ENCODE measurements around the gene KLHL24.
A peak's percentile ranks its signal among the peaks of the same experiment; 100 is the strongest.

The KLHL24 gene

DNA sequence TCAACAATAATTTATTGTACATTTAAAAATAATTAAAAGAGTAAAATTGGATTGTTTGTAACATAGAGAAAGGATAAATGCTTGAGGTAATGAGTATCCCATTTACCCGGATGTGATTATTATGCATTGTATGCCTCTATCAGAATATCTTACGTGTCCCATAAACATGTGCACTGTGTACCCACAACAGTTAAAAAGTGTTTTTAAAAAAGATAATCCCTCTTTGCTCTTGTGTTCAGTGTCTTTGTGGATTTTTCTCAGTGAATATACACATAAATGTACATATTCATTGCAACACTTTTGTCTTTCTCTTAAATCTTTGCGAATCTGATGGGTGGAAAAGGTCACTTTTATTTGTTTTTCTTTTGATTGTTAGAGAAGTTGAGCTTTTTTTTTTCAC lies 82.6 kb downstream of the KLHL24 start:
- TF ChIP-seq NFRKB (IDR thresholded peaks at IDR 0.05) = no peak
- TF ChIP-seq, protein P1, sequence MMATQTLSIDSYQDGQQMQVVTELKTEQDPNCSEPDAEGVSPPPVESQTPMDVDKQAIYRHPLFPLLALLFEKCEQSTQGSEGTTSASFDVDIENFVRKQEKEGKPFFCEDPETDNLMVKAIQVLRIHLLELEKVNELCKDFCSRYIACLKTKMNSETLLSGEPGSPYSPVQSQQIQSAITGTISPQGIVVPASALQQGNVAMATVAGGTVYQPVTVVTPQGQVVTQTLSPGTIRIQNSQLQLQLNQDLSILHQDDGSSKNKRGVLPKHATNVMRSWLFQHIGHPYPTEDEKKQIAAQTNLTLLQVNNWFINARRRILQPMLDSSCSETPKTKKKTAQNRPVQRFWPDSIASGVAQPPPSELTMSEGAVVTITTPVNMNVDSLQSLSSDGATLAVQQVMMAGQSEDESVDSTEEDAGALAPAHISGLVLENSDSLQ (IDR thresholded peaks at IDR 0.05) = no peak
- TF ChIP-seq ELF4 (IDR thresholded peaks at IDR 0.05) = no peak
- no peak for TF ChIP-seq SUZ12 (IDR thresholded peaks at IDR 0.05)
- TF ChIP-seq HDGF (IDR thresholded peaks at IDR 0.05; ENCODE audit: borderline replicate concordance) = no peak
- TF ChIP-seq FOXA1 (IDR thresholded peaks at IDR 0.05) = no peak
- no peak for TF ChIP-seq FOXM1 (IDR thresholded peaks at IDR 0.05; ENCODE audit: borderline replicate concordance)
- TF ChIP-seq LEF1 (IDR thresholded peaks at IDR 0.05; ENCODE audit: borderline replicate concordance) = no peak
- no peak for TF ChIP-seq ARNT (IDR thresholded peaks at IDR 0.05)
- TF ChIP-seq SP1 (IDR thresholded peaks at IDR 0.05) = no peak
- TF ChIP-seq L3MBTL2 (conservative IDR thresholded peaks at IDR 0.05) = no peak
- TF ChIP-seq CTBP1 (IDR thresholded peaks at IDR 0.05; ENCODE audit: borderline replicate concordance) = no peak
- TF ChIP-seq TARDBP (IDR thresholded peaks at IDR 0.05) = no peak
- POLR2A ChIA-PET = no interaction called here
- CTCF ChIA-PET = interaction anchor here (0.6 kb wide), 1 partner anchor 238 kb away, joined by 3 read pairs; no protein-coding TSS in a partner anchor
- no peak for DNase-seq (ENCODE audit: extremely low spot score)

- no peak for DNase-seq (ENCODE audit: extremely low spot score)
- TF ChIP-seq, protein P1 (IDR thresholded peaks at IDR 0.05) = peak; percentile 84
- TF ChIP-seq FOXK2 (IDR thresholded peaks at IDR 0.05) = no peak
- TF ChIP-seq ELF4 (IDR thresholded peaks at IDR 0.05) = no peak
- no peak for TF ChIP-seq TARDBP (IDR thresholded peaks at IDR 0.05)
- no peak for TF ChIP-seq ZNF384 (IDR thresholded peaks at IDR 0.05)
- TF ChIP-seq FOXA1 (IDR thresholded peaks at IDR 0.05) = no peak
- no peak for TF ChIP-seq FOXM1 (IDR thresholded peaks at IDR 0.05; ENCODE audit: borderline replicate concordance)
- CTCF ChIA-PET = interaction anchor here (1.1 kb wide), 1 partner anchor 9 kb away, joined by 3 read pairs; no protein-coding TSS in a partner anchor
- POLR2A ChIA-PET = interaction anchor here (1.5 kb wide), 1 partner anchor 28 kb away, joined by 6 read pairs; the partner anchor contains the start of gene YEATS2
These were observed 90.0 kb downstream of the KLHL24 start for GRCh38 chr3:183725387-183725786.

- ChIA-PET POLR2A (no interaction called here), CTCF (no interaction called here)
- TF ChIP-seq ZNF384 (IDR thresholded peaks at IDR 0.05) = no peak
- no peak for DNase-seq (ENCODE audit: extremely low spot score)
These were observed 92.8 kb downstream of the KLHL24 start for GRCh38 chr3:183728204-183728603.

GRCh38 chr3:183730361-183730760 lies 94.9 kb downstream of the KLHL24 start:
- no peak for TF ChIP-seq SP1 (IDR thresholded peaks at IDR 0.05)
- no peak for TF ChIP-seq NFRKB (IDR thresholded peaks at IDR 0.05)
- TF ChIP-seq L3MBTL2 (conservative IDR thresholded peaks at IDR 0.05) = no peak
- TF ChIP-seq, protein P1 (IDR thresholded peaks at IDR 0.05) = no peak
- no peak for TF ChIP-seq ZNF384 (IDR thresholded peaks at IDR 0.05)
- no peak for TF ChIP-seq FOXM1 (IDR thresholded peaks at IDR 0.05; ENCODE audit: borderline replicate concordance)
- TF ChIP-seq SUZ12 (IDR thresholded peaks at IDR 0.05) = no peak
- no peak for TF ChIP-seq FOXK2 (IDR thresholded peaks at IDR 0.05)
- TF ChIP-seq LEF1 (IDR thresholded peaks at IDR 0.05; ENCODE audit: borderline replicate concordance) = no peak
- no peak for TF ChIP-seq BHLHE40 (IDR thresholded peaks at IDR 0.05; ENCODE audit: borderline replicate concordance)
- no peak for TF ChIP-seq FOXA1 (IDR thresholded peaks at IDR 0.05)
- TF ChIP-seq TARDBP (IDR thresholded peaks at IDR 0.05) = no peak
- no peak for TF ChIP-seq ELF4 (IDR thresholded peaks at IDR 0.05)
- no peak for TF ChIP-seq CTBP1 (IDR thresholded peaks at IDR 0.05; ENCODE audit: borderline replicate concordance)
- ChIA-PET POLR2A (no interaction called here), CTCF (no interaction called here)
- no peak for DNase-seq (ENCODE audit: extremely low spot score)

GRCh38 chr3:183731611-183732010 lies 96.2 kb downstream of the KLHL24 start:
- TF ChIP-seq, protein P1 (IDR thresholded peaks at IDR 0.05) = no peak
- CTCF ChIA-PET = no interaction called here

DNA sequence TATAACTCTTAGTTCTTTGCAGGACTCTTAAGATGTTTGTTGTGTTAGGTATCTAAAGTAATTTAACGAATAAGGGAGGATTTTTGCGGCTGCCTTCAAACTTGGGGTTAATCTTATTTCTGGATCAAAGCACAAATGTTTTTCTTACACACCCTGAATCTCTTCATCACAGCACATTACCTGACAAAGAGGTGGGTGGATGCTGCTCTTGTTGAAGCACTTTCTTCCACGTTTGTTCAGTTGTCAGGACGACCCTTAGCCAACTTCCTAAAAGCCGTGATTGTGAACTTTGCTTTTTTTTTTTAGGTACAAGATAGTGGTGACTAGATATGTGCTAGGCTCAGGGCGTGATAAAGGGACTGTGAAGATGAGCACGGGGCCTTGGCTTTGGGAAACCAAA lies 98.1 kb downstream of the KLHL24 start:
- DNase-seq (ENCODE audit: extremely low spot score) = no peak
- TF ChIP-seq FOXK2 (IDR thresholded peaks at IDR 0.05) (no peak), SUZ12 (IDR thresholded peaks at IDR 0.05) (no peak), NFRKB (IDR thresholded peaks at IDR 0.05) (no peak), L3MBTL2 (conservative IDR thresholded peaks at IDR 0.05) (no peak), HDGF (IDR thresholded peaks at IDR 0.05; ENCODE audit: borderline replicate concordance) (no peak), ARNT (IDR thresholded peaks at IDR 0.05) (no peak), FOXM1 (IDR thresholded peaks at IDR 0.05; ENCODE audit: borderline replicate concordance) (no peak), LEF1 (IDR thresholded peaks at IDR 0.05; ENCODE audit: borderline replicate concordance) (no peak), TARDBP (IDR thresholded peaks at IDR 0.05) (no peak), CTBP1 (IDR thresholded peaks at IDR 0.05; ENCODE audit: borderline replicate concordance) (no peak)
- TF ChIP-seq, protein P1 (IDR thresholded peaks at IDR 0.05) = no peak
- CTCF ChIA-PET = no interaction called here
- POLR2A ChIA-PET = no interaction called here

More at GRCh38 chr3:183731611-183732010, 96.2 kb downstream of the KLHL24 start:
- POLR2A ChIA-PET = no interaction called here
- no peak for DNase-seq (ENCODE audit: extremely low spot score)

Data from HEK293T (cell line).